ENCODE results near the gene CBY1.

GRCh38 chr22:38689651-38690050 lies 33.2 kb downstream of the CBY1 start:
- TF ChIP-seq EZH2 (IDR thresholded peaks at IDR 0.05; ENCODE audit: low read length, missing control alignments) (no peak), CTCF (conservative IDR thresholded peaks at IDR 0.05 in 1 of 2, IDR thresholded peaks at IDR 0.05 in 1 of 2; ENCODE audit: low read depth in 1 of 2, low read length in 2 of 2) (no peak)

All from fibroblast of lung (primary cell).